GM19455 (cell line): ENCODE results near the gene C2orf66.

ENCODE experiments used
- ATAC-seq: cut with Tn5 transposase; IDR thresholded peaks from one replicate; pipeline ENCODE4 v1.9.1; 2021; ENCODE audit not compliant: unreplicated experiment

C2orf66 gene

DNA sequence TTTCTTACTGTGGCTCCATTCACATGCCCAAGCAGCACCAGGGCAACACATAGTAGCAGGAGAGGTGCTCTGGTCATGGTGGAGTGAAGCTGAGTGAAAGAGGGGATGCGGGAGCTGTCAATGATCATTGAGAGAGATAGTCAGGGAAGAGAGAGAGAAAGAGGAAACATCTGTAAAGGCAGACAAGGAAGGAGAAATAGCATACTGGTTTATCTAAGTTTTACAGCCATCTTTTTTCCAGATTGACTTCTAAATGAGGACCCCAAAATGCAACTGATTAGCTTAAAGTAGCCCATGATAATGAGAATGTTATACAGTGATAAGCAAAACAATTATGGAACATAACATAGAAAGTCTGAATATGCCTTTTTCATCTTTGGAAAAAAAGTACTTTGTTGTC, at the start of gene C2orf66:
Gene C2orf66, minus strand, starts transcription at position 96 of the 400 bp plus-strand sequence. Its CDS starts 19 bp downstream, at position 77.
- ATAC-seq = no peak

DNA sequence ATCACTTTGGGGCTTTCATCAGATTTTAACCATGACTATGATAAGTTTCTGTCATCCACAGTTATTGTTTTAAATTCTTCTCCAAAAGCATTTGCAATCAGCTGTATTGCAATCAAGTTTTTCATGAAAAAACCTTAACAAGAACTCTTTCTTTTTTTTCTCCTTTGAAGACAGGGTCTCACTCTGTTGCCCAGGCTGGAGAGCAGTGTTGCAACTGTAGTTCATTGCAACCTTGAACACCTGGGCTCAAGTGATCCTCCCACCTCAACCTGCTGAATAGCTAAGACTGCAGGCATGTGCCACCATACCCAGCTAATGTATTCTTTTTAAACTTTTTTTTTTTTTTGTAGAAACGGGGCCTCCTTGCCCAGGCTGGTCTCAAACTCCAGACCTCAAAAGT, 45.5 kb upstream of the C2orf66 start:
- ATAC-seq = no peak

DNA sequence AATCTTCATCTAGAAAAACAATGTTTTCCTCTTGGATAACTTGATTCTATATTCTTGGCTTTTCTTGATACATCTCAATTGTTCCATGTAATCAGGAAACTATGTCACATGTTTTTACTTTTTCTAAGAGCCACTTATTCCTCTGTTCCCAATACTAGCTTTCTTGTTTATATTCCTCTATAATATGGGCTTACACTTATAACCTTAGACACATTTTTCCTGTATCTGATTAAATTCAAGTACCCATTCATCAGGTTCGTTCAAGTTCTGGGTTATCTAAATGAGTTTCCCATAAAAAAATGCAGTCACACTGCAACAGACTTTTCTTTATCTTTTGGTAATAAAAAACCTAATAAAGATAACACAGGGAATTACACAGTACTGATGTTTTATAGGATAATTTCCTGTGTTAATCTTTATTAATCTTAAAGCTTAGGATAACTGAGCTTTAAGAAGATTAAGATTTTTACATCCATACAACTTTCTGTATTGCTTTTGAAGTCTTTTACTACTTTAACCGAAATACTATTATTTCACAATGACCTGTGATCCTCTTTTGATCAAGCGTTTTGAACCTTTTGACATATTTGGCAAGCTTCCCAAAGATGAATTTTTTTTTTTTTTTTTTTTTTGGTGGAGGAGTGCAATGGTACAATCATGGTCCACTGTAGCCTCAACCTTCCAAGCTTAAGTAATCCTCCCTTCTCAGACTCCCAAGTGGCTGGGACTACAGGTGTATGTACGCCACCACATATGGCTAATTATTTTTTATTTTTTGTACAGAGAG, 44.3 kb upstream of the C2orf66 start:
- ATAC-seq = no peak

DNA sequence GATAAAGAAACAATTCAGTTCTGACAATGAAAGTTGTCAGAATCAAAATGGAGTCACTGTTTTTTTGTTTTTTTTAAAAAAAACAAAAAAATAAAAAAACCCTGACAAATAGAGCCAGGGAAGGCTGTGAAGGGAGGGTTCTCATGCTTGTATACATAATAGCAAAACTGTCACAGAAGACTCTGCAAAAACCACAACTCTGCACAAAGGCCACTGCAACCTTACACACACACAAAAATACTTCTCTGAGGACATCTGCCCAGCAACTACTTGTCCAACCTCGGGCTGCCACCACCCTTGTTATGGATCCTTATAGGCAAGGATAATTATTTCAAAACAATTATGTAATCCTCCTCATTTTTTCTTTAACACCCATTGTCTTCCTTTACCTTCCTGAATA, 41.9 kb upstream of the C2orf66 start:
- ATAC-seq = no peak

DNA sequence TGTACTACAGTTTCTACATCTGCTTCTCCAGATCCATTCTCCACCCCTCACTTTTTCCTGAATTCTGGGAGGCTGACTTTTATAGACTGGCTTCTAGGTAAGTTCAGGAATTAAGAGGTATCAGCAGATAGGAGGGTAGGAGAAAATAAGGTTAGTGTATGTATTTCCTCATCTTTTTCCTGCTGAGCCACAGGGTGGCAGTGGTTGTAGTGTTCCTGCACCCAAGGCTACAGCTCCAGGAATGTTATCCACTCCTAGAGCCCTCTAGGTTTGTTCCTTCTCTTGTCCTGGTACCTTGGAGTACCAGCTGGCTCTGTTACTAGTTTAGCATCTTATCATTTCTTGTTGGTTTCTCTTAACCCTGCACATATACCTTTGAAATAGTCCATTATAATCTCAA, 40.7 kb upstream of the C2orf66 start:
- ATAC-seq = no peak

DNA sequence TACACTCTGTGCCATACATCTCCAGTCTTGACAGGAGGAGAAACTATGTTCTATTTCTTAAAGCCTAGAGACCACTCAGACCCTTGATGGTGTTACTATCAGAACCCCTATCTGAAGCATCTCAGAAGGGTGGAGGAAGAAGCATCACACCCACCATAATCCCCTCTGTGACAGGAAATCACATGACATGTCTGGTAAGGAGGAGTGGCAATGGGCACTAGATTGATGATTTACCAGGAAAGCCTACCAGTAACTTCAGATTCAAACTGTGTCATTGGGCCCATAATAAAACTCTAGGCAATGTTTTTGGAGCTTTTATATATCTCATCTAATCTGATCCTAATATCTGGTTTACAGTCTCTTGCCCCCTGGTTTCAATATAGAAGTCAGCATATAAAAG, 37.1 kb upstream of the C2orf66 start:
- no peak for ATAC-seq

DNA sequence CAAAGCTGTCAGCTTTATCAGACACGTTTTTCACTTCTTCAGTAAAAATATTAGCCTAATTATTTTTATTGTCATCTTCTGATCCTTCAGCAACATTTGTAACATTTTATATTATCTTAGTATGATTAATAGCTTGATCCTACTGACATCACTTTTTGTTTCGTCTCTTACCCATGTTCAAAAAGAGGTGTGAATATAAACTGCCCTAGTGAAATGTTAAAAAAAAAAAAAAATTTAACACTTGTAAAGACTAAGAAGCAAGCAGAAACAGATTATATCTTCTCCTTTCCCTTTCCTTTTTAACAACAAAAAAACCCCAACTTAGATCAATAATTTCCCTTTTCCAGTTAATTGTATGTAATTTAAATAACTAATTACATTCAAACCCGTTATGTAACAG, 36.2 kb upstream of the C2orf66 start:
- ATAC-seq = no peak

DNA sequence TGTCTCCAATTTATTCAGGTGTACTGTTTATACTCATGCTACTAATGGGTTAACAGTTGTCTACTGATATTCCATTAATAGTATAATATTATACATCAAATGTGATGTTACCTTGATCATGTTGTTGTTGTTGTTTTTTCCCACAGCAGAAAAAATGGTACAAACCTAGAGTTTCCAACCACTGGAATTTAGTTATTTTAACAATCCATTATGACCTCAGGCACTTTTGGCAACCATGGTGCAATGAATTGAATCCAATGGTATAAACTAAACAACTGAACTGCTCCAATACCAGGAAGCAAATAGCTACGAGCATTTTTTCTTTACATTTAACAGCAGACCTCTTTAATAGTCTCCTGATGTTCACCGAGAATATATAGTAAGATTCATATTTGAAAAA, 31.0 kb upstream of the C2orf66 start:
- no peak for ATAC-seq

DNA sequence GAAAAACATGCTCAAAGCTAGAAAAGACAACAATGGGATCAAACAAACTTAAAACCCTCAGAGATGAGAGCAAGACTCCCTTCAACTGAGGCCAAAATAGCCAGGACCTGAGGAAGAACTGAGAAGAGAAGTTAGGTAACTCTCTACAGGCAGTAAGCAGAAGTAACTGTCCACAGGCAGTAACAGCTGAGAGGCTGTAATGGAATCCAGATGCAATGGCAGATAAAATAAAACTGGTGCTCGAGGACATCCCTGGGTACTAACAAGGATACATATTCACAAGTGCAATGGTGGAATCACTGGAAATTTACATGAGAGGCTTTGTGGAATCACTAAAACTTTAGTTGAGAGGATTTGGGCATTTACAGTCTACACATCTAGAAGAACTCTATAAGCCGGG, 30.4 kb upstream of the C2orf66 start:
- no peak for ATAC-seq

DNA sequence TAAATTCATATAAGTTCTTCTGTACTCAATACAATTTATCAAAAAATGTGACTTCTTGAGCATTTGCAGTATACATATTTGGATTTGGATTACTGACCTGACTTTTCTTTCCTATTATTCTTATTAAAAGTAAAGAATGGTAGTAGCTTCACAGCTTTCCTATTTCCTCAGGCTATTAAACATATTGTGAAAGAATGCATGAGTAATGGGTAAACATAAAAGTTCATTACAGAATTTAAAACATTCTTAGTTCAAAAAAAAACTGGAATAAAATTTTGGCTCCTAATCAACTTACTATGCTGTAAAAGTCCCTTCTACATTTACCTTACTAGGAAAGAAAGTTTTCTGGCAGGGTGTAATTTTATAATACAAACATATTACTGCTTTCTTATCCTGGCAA, 27.3 kb upstream of the C2orf66 start:
- no peak for ATAC-seq

DNA sequence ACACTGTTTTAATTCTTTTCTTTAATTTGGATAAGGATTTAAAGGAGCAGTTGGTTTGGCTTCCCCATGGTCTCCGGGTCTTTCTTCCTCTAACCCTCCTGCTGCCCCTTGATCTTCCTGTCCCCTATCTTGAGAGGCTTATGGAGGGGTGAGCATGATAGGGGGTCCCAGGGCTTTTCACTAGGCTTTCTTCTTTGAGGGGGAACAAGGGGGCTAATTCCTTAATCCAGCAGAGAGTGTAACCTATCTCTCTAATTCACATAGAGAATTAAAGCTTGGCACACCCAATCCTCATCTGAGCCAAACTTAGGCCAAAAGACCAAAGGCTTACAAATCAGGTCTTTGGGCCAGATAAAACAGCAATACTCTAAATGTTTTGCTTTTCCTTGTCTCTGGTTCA, 21.5 kb upstream of the C2orf66 start:
- ATAC-seq = no peak

DNA sequence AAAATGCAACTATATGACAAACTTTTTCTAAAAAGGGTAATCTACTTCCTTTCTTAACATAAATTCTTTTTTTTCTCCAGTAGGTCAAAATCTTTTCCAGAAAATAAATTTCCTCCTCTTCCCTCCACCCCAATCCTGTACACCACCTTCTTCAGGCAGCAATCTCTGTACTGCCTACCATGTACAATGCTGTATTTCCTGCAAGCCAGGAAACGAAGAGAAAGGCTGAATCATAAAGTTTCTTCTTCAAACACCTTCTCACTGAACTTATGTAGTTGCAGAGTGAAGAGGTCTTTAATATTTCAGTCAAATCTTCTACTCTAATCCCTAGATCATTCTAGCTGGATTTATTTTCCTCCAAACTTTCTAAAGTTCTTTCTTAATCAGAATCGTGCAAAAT, 18.2 kb upstream of the C2orf66 start:
- no peak for ATAC-seq

DNA sequence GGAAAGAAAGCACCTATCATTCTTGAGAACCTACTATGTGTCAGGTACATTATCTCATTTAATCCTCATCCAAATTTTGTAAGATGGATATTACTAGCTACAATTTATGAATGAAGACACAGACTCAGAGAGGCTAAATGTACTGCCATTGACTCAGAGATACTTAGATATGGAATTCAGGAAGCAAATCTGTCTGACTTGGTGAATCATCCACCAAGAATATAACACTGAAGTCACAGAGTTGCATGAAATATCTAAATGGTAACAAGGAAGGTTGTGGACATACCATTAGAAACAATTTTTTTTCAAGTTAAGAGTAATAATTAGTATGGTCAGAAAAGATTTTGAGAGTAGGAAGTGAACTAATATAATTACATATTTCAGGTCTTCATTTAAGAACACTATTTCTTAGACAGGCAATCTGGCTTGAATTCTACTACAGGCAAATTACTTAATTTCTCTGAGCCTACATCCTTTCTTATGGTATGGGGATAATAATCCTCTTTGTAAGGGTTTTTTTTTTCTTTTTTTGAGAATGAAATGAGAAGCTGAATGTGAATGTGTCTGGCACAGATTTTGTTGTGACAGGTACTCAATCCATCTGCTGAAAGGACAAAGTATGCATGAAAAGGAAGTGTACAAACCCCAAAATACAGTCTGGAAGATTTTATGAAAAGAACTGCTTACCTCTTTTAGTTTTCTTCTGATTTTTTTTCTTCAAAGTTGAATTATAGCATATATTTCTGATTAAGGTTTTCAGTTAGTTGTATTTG, 14.8 kb upstream of the C2orf66 start:
- no peak for ATAC-seq

DNA sequence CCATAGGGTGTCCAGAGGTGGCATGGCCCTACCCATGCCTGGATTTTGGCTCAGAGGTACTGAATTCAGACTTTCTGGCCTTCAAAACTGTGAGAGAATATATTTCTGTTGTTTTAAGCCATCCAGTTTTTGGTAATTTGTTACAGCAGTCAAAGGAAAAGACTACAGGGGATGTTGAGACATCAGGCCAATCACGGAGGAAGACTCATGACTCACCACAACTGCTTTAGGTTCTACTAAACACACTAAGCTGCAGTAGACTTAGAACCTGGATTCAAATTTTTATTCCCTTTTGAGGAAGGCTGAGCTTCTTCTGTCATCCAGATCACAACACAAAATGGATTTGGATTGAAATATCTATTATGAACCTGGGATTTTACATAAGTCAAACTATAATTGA, 12.0 kb upstream of the C2orf66 start:
- no peak for ATAC-seq

DNA sequence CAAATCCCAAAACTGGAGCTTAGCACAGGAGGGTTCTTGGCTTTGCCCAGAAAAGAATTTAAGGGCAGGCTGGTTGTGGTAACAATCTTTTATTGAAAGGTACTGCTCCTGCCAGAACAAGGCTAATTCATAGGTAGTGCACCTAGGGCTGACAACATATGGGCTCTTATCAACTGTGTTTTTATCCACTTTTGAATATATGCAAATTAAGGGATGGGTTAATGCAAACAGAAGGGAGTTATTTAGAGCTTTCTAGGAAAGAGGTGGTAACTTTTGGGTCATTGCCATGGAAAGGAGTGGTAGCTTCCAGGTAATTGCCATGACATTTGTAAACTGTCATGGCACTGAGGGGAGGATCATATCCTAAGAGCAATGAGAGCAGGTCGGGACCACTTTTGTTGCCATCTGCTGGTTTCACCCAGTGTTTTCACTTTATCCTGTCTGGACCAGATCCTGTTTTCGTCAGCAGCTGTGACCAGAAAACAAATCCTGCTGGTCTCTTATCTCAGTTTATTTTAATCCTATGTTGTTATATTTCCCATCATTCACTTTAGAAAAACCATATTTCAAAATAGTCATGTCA, 981 bp downstream of the C2orf66 start:
- no peak for ATAC-seq

DNA sequence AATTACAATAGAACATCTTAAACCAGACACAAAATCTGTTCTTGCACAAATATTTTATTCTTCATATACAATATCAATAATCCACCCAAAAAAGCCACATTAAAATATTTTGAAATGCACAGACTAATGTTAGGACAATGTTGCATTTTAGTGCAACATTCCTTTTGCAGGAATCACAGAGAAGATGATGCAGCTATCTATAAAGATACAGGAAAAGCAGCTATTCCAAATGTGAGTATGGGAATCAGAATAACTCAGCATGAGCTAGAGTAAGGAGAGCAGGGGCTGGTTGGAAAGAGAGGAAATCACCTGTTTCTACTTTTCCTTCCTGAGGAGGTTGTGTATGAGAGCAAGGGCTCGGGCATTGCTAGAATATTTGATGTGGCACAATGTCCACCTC, 4.8 kb downstream of the C2orf66 start:
- ATAC-seq = no peak

DNA sequence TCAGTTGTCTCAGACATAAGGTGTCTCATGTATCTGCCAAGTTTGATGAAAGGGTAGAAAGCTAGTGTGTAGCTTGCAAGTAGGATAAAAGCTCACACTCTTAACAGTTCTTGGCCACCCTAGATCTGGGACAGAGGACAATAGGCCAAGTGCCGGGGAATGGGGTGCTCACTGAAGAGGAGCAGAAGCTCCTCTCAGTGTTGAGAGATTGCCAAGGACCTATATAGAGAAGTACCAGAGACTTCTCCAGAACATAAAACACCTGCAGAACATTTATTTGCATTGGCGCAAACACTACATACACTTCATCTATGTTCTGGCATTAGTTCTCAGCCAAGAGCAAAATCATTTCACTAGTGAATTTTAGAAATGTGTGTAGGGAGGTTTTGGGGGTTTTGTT, 6.8 kb downstream of the C2orf66 start:
- ATAC-seq = no peak

DNA sequence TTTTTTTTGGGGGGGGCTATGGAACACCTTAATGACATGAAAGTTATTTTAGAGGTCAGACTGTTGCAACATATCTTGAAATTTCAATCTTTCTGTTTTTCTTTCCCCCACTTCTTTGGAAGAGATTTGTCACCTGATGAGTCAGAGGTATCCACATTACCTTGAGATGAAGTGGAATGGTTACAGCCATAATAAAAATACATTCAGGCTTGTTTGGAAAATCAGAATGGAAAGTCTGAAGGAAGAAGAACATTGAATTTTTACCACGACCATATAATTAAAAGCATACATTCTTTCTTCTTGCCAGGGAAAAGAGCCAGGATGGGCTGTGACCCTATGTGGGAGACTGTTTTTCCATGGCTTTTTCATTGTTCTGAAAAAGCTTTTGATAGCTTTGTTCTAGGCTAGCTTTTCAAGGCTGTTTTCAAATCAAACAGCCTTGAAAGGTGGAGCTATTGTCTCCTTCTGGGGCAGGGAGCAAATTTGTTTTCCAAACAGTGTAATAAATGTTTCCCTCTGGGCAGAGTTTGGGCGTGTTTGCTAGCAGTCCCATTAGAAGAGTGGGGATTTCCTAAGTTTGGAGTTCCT, 7.4 kb downstream of the C2orf66 start:
- ATAC-seq = no peak

DNA sequence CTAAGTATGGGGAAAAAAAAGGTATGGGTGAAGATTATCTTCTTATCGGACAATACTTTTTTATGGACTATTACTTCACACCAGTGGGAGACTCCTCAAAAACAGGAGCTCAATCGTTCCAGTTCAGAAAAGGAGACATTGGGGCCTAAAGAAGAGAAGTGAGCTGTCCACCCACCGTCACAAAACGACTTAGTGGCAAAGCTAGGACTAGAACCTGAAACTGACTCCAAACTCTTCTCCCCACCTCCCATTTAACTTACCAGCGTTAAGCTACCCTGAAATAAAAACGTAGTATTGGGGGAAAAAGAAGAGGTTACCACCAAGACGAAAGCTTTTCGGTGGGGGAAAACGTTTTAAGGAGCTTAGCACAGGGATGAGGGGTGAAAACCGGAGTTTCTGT, 10.2 kb downstream of the C2orf66 start:
- ATAC-seq = no peak

DNA sequence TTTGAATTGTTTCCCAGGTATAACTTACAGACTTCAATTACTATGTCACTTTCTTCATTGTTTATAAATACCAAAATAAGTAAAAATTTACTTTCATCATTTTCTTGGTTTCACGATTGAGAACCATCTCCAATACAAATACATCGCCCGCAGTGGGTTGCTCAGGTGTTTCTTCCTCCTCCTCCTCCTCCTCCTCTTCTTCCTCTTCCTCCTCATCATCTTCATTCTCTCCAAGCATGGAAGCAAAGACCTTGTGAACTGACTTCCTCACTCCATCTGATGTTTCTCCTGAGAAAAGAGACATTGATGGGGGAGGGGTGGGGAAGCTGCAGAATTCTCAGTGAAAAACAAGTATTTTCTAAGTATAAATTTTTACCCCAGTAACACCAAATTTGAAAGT, 16.3 kb downstream of the C2orf66 start:
- no peak for ATAC-seq

DNA sequence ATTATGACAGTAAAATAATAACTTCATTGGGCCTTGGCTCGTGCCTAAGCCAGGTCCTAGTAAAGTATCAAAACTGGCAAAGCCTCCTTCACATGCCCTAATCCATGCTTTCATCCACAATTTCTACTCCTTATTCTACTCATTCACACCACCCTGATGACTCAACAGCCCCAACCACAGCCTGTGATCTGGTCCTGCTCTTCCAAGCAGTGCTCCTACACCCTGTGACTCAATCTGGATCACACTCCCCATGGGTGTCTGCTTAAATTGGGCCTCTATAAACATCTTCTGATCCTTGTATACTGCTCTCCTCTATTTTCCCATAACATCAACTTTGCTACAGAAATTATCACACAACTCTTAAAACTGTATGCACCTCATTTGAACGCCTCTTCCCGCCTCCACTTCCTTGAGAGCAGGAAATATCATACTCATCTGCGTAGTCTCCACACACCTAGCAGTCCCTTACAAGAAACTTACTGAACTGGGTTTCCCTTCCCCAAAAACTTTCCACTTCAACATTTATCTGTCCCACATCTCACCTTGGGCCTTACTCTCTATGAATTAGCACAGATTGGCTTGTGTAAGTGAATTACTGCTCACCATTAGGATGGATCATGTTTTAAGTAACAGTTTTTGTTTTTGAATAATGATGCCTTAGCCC, 25.6 kb downstream of the C2orf66 start:
- no peak for ATAC-seq
